Erythroblast (primary cell): Measurements from ENCODE around the gene RHOT2.

ENCODE experiments used
- DNase-seq, 2 experiments: peaks; one replicate each; lab custom pipeline; 2025; lab: John Stamatoyannopoulos, UW
- GATA1 ChIP-seq: IDR thresholded peaks from 2 replicates; pipeline ENCODE4 v1.6.1; 2011; ENCODE audit warnings: low read depth, mild to moderate bottlenecking, control low read depth, low read length, moderate library complexity
- POLR2A ChIP-seq: IDR thresholded peaks from 2 replicates; pipeline ENCODE4 v1.6.1; 2011; ENCODE audit warnings: mild to moderate bottlenecking, low read length

RHOT2 gene

GRCh38 chr16:667780-668518 is at the start of gene RHOT2:
Gene RHOT2, plus strand, starts transcription at chr16:668132. Its CDS starts 68 bp downstream, at chr16:668200.
- peak; percentile 96 to 98 for DNase-seq
- TF ChIP-seq POLR2A = peak; percentile 55
- no peak for TF ChIP-seq GATA1

- no peak for TF ChIP-seq POLR2A
- no peak for TF ChIP-seq GATA1
- DNase-seq = no peak
Measured at GRCh38 chr16:619476-620100, 48.3 kb upstream of the RHOT2 start.

GRCh38 chr16:620700-621525 is 47.0 kb upstream of the RHOT2 start:
- no peak for TF ChIP-seq GATA1
- TF ChIP-seq POLR2A = no peak
- no peak for DNase-seq

- DNase-seq = no peak
- TF ChIP-seq POLR2A (no peak), GATA1 (no peak)
Measured at GRCh38 chr16:621526-622105, 46.3 kb upstream of the RHOT2 start.

- TF ChIP-seq POLR2A (no peak), GATA1 (no peak)
- DNase-seq = no peak
Measured at GRCh38 chr16:622920-623280, 45.0 kb upstream of the RHOT2 start.

- TF ChIP-seq GATA1 (no peak), POLR2A (no peak)
- no peak for DNase-seq
Measured at GRCh38 chr16:624526-625070, 43.3 kb upstream of the RHOT2 start.

GRCh38 chr16:625117-625976 is 42.6 kb upstream of the RHOT2 start:
- TF ChIP-seq POLR2A (no peak), GATA1 (no peak)
- DNase-seq = no peak

- TF ChIP-seq POLR2A (no peak), GATA1 (no peak)
- DNase-seq = no peak
Measured at GRCh38 chr16:625977-626765, 41.8 kb upstream of the RHOT2 start.

GRCh38 chr16:626787-627453 is 41.0 kb upstream of the RHOT2 start:
- DNase-seq = no peak
- TF ChIP-seq GATA1 (no peak), POLR2A (no peak)

GRCh38 chr16:627454-628239 is 40.3 kb upstream of the RHOT2 start:
- DNase-seq = peak in 1 of 2 experiments; percentile 62
- TF ChIP-seq POLR2A (no peak), GATA1 (no peak)
